GM18502 (cell line): ENCODE results near the gene EPSTI1.
A peak's percentile ranks its signal among the peaks of the same experiment; 100 is the strongest.
"Not testable (repeated sequence)": the region's sequence is repeated elsewhere in the genome, so short reads cannot be mapped to it uniquely, and the experiment has no call there.

Experiments used
- ATAC-seq: cut with Tn5 transposase; IDR thresholded peaks from one replicate; pipeline ENCODE4 v1.9.1; 2021; ENCODE audit warnings: mild to moderate bottlenecking; ENCODE audit not compliant: unreplicated experiment, poor library complexity

EPSTI1 gene

GRCh38 chr13:42991898-42992763, at the start of gene EPSTI1:
TSS of gene EPSTI1 (minus strand) at chr13:42992241. CDS start at chr13:42992165, 76 bp downstream.
- ATAC-seq = peak; percentile 77

GRCh38 chr13:43041369-43041921, 49.4 kb upstream of the EPSTI1 start:
- ATAC-seq = peak; percentile 60

- ATAC-seq = not testable (repeated sequence)
Measured at GRCh38 chr13:43040581-43041368, 48.7 kb upstream of the EPSTI1 start.

- no peak for ATAC-seq
Measured at GRCh38 chr13:43039966-43040365, 47.9 kb upstream of the EPSTI1 start.

- no peak for ATAC-seq
Measured at GRCh38 chr13:43036351-43037250, 44.6 kb upstream of the EPSTI1 start.

GRCh38 chr13:43033038-43033437, 41.0 kb upstream of the EPSTI1 start:
- no peak for ATAC-seq

GRCh38 chr13:43031881-43032280, 39.8 kb upstream of the EPSTI1 start:
- no peak for ATAC-seq

GRCh38 chr13:43030548-43030947, 38.5 kb upstream of the EPSTI1 start:
- ATAC-seq = peak; percentile 68

- no peak for ATAC-seq
Measured at GRCh38 chr13:43026262-43026661, 34.2 kb upstream of the EPSTI1 start.

GRCh38 chr13:43023289-43023963, 31.4 kb upstream of the EPSTI1 start, which contains the start of gene DNAJC15:
TSS of gene DNAJC15 (plus strand) at chr13:43023586. CDS start at chr13:43023627, 41 bp downstream.
- peak; percentile 81 for ATAC-seq

- no peak for ATAC-seq
Measured at GRCh38 chr13:43022934-43023288, 30.9 kb upstream of the EPSTI1 start.

- ATAC-seq = no peak
Measured at GRCh38 chr13:43021926-43022670, 30.1 kb upstream of the EPSTI1 start.

GRCh38 chr13:43020794-43021193, 28.8 kb upstream of the EPSTI1 start:
- ATAC-seq = no peak

GRCh38 chr13:43019811-43020210, 27.8 kb upstream of the EPSTI1 start:
- ATAC-seq = no peak

- no peak for ATAC-seq
Measured at GRCh38 chr13:43016226-43016625, 24.2 kb upstream of the EPSTI1 start.

- ATAC-seq = no peak
Measured at GRCh38 chr13:43014162-43014561, 22.1 kb upstream of the EPSTI1 start.

GRCh38 chr13:43009506-43009905, 17.5 kb upstream of the EPSTI1 start:
- ATAC-seq = no peak

- no peak for ATAC-seq
Measured at GRCh38 chr13:43008596-43008995, 16.6 kb upstream of the EPSTI1 start.
